ENCODE data around the gene GFOD1. TPM values are rescaled to one million over a fixed set of nuclear protein-coding genes. Genes with fewer than 3 reads are reported as not detected.

GFOD1 gene
- total and polyA plus RNA-seq, 2 donors: 9.8 to 13.7 TPM

DNA sequence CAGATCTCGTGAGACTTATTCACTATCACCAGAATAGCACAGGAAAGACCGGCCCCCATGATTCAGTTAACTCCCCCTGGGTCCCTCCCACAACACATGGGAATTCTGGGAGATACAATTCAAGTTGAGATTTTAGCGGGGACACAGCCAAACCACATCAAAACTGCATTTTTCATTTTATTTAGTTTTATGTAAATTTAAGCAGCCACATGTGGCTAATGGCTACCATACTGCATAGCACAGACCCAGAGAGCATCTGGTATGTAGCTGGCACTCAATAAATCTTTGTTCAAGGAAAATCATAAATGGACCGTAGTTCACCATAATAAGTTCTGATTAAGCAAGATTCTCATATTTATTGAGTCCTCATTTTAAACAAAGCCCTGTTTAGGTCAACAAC lies 15.3 kb downstream of the GFOD1 start:
- H3K27ac ChIP-seq (ENCODE audit: low read depth): no peak overlapping the region
- WGBS: 71% methylated on average over 4 of the region's 4 CpGs
- no peak overlapping the region for H3K4me3 ChIP-seq (ENCODE audit: low read depth, low read length)
- no peaks in the 10 kb centered on the region for H3K4me1 ChIP-seq (ENCODE audit: insufficient read depth)
- DNase-seq (ENCODE audit: extremely low spot score): no peak
- no peaks in the 10 kb centered on the region for H3K36me3 ChIP-seq (ENCODE audit: insufficient read depth)

- no peak for DNase-seq (ENCODE audit: extremely low spot score)
- 80% methylated on average over 4 of the region's 4 CpGs for WGBS
Observed at GRCh38 chr6:13471184-13471583, 16.2 kb downstream of the GFOD1 start.

GRCh38 chr6:13470238-13471140 lies 16.9 kb downstream of the GFOD1 start:
- Histone ChIP-seq H3K4me1 (ENCODE audit: insufficient read depth) (no peaks in the 10 kb centered on the region), H3K4me3 (ENCODE audit: low read depth, low read length) (no peak overlapping the region), H3K27ac (ENCODE audit: low read depth) (no peak overlapping the region), H3K36me3 (ENCODE audit: insufficient read depth) (no peaks in the 10 kb centered on the region)
- WGBS: 76% methylated on average over 10 of the region's 10 CpGs
- DNase-seq (ENCODE audit: extremely low spot score): no peak

More at GRCh38 chr6:13471184-13471583, 16.2 kb downstream of the GFOD1 start:
- no peaks in the 10 kb centered on the region for H3K4me1 ChIP-seq (ENCODE audit: insufficient read depth)
- no peaks in the 10 kb centered on the region for H3K36me3 ChIP-seq (ENCODE audit: insufficient read depth)
- H3K4me3 ChIP-seq (ENCODE audit: low read depth, low read length): no peak overlapping the region
- H3K27ac ChIP-seq (ENCODE audit: low read depth): no peak overlapping the region

GRCh38 chr6:13469693-13470092 lies 17.7 kb downstream of the GFOD1 start:
- no peak overlapping the region for H3K27ac ChIP-seq (ENCODE audit: low read depth)
- WGBS: 95% methylated on average over 2 of the region's 2 CpGs
- H3K4me3 ChIP-seq (ENCODE audit: low read depth, low read length): no peak overlapping the region
- no peaks in the 10 kb centered on the region for H3K36me3 ChIP-seq (ENCODE audit: insufficient read depth)
- H3K4me1 ChIP-seq (ENCODE audit: insufficient read depth): no peaks in the 10 kb centered on the region
- DNase-seq (ENCODE audit: extremely low spot score): no peak

DNA sequence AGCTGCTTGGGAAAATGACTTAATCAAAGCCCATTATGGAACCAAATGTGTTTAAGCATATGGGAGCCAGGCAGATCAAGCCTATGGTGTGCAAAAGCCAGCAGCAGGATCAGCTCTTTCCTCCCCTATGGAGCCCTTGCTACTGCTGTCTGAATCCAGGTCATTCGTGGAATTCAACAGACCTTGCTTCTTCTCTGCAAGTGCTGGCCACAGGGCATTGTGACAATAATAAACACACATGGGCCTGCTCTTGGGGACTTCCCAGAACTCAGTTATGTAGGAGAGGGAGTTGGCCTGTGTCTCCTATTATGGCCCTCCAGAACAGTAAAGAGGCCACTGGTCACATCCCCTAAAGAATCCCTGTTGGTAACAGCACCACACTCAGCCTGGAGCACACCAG lies 18.6 kb downstream of the GFOD1 start:
- WGBS: 96% methylated on average over 1 of the region's 1 CpG
- H3K4me1 ChIP-seq (ENCODE audit: insufficient read depth): no peaks in the 10 kb centered on the region
- H3K27ac ChIP-seq (ENCODE audit: low read depth): no peak overlapping the region
- no peaks in the 10 kb centered on the region for H3K36me3 ChIP-seq (ENCODE audit: insufficient read depth)
- DNase-seq (ENCODE audit: extremely low spot score): no peak
- no peak overlapping the region for H3K4me3 ChIP-seq (ENCODE audit: low read depth, low read length)

GRCh38 chr6:13467216-13467600 lies 20.2 kb downstream of the GFOD1 start:
- no peak overlapping the region for H3K4me3 ChIP-seq (ENCODE audit: low read depth, low read length)
- 79% methylated on average over 3 of the region's 3 CpGs for whole genome bisulfite sequencing
- no peak for DNase-seq (ENCODE audit: extremely low spot score)
- no peak overlapping the region for H3K27ac ChIP-seq (ENCODE audit: low read depth)
- no peaks in the 10 kb centered on the region for H3K36me3 ChIP-seq (ENCODE audit: insufficient read depth)
- H3K4me1 ChIP-seq (ENCODE audit: insufficient read depth): peaks cover 1% of the 10 kb centered on the region

GRCh38 chr6:13466304-13467215 lies 20.8 kb downstream of the GFOD1 start:
- no peak overlapping the region for H3K27ac ChIP-seq (ENCODE audit: low read depth)
- peaks cover 1% of the 10 kb centered on the region for H3K4me1 ChIP-seq (ENCODE audit: insufficient read depth)
- 77% methylated on average over 6 of the region's 6 CpGs for WGBS
- DNase-seq (ENCODE audit: extremely low spot score): no peak
- H3K36me3 ChIP-seq (ENCODE audit: insufficient read depth): no peaks in the 10 kb centered on the region
- H3K4me3 ChIP-seq (ENCODE audit: low read depth, low read length): no peak overlapping the region

- Histone ChIP-seq H3K4me1 (ENCODE audit: insufficient read depth) (peaks cover 1% of the 10 kb centered on the region), H3K27ac (ENCODE audit: low read depth) (no peak overlapping the region), H3K36me3 (ENCODE audit: insufficient read depth) (no peaks in the 10 kb centered on the region), H3K4me3 (ENCODE audit: low read depth, low read length) (no peak overlapping the region)
- 100% methylated on average over 1 of the region's 1 CpG for WGBS
- DNase-seq (ENCODE audit: extremely low spot score): no peak
Observed at GRCh38 chr6:13465734-13466133, 21.7 kb downstream of the GFOD1 start.

GRCh38 chr6:13463941-13464340 lies 23.5 kb downstream of the GFOD1 start:
- 77% methylated on average over 4 of the region's 4 CpGs for WGBS
- DNase-seq (ENCODE audit: extremely low spot score): no peak
- no peak overlapping the region for H3K27ac ChIP-seq (ENCODE audit: low read depth)
- H3K4me3 ChIP-seq (ENCODE audit: low read depth, low read length): no peak overlapping the region
- H3K36me3 ChIP-seq (ENCODE audit: insufficient read depth): no peaks in the 10 kb centered on the region
- H3K4me1 ChIP-seq (ENCODE audit: insufficient read depth): peaks cover 1% of the 10 kb centered on the region

DNA sequence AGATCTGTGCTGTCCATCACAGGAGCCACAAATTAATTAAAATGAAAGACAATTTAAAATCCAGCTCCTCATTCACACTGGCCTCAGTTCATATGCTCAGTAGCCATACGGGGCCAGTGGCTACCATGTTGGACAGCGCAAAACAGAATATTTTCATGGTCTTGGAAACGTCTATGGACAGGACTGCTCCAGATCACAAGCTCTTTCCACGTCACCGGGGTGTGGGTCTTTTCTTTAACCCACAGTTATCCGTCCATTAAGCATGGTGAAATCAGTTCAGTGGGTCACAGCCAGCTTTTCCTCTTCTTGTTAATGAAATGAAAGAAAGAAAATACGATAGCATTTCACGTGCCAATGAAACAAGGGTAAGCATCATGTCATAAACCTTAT lies 24.1 kb downstream of the GFOD1 start:
- no peak overlapping the region for H3K27ac ChIP-seq (ENCODE audit: low read depth)
- H3K4me3 ChIP-seq (ENCODE audit: low read depth, low read length): no peak overlapping the region
- H3K4me1 ChIP-seq (ENCODE audit: insufficient read depth): peaks cover 1% of the 10 kb centered on the region
- no peak for DNase-seq (ENCODE audit: extremely low spot score)
- H3K36me3 ChIP-seq (ENCODE audit: insufficient read depth): no peaks in the 10 kb centered on the region
- WGBS: 75% methylated on average over 8 of the region's 8 CpGs

- H3K4me1 ChIP-seq (ENCODE audit: insufficient read depth): peaks cover 1% of the 10 kb centered on the region
- H3K27ac ChIP-seq (ENCODE audit: low read depth): no peak overlapping the region
- WGBS: 69% methylated on average over 12 of the region's 12 CpGs
- no peaks in the 10 kb centered on the region for H3K36me3 ChIP-seq (ENCODE audit: insufficient read depth)
- H3K4me3 ChIP-seq (ENCODE audit: low read depth, low read length): no peak overlapping the region
- DNase-seq (ENCODE audit: extremely low spot score): no peak
Observed at GRCh38 chr6:13462458-13463327, 24.7 kb downstream of the GFOD1 start.

- H3K4me3 ChIP-seq (ENCODE audit: low read depth, low read length): no peak overlapping the region
- no peaks in the 10 kb centered on the region for H3K36me3 ChIP-seq (ENCODE audit: insufficient read depth)
- 97% methylated on average over 6 of the region's 6 CpGs for WGBS
- no peak for DNase-seq (ENCODE audit: extremely low spot score)
- H3K4me1 ChIP-seq (ENCODE audit: insufficient read depth): peaks cover 1% of the 10 kb centered on the region
- H3K27ac ChIP-seq (ENCODE audit: low read depth): no peak overlapping the region
Observed at GRCh38 chr6:13461805-13462204, 25.6 kb downstream of the GFOD1 start.

DNA sequence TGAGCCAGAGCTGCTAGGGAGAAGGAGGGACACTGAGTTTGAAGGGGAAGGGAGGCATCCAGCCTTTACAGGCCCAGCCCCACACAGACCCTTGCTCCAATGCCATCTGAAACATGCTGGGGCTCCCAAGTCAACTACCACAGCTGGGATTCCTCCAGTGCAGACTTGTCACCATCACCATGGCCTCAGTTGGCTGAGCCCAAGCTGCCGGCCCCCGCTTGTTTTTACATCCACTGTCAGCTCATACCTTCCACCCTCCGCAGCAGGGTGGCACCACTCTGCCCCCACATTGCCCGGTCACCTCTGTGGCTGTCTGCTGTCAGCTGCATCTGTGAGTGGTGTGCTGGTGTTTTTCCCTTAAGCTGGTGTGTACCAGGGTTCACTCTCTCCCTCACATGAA lies 26.1 kb downstream of the GFOD1 start:
- Histone ChIP-seq H3K4me1 (ENCODE audit: insufficient read depth) (peaks cover 1% of the 10 kb centered on the region), H3K4me3 (ENCODE audit: low read depth, low read length) (no peak overlapping the region), H3K36me3 (ENCODE audit: insufficient read depth) (no peaks in the 10 kb centered on the region), H3K27ac (ENCODE audit: low read depth) (no peak overlapping the region)
- no peak for DNase-seq (ENCODE audit: extremely low spot score)
- WGBS: 95% methylated on average over 4 of the region's 4 CpGs

Measured in urinary bladder (tissue), 4 donors.